Gastrocnemius medialis (tissue), 4 donors: ENCODE results near the gene OMG. TPM values are rescaled to one million over a fixed set of nuclear protein-coding genes. Genes with fewer than 3 reads are reported as not detected.

Experiments used
- ATAC-seq, 2 donors: fragments of 150-250 bp; one replicate each; pipeline ENCODE4 v1.9.1; 2016
- DNase-seq, 2 donors: peaks; one replicate each; pipeline ENCODE4 v3.0.0-alpha.2; 2019
- H3K27ac ChIP-seq, 4 donors: fragments of 200-600 bp; sonication (generic); 1 replicate in 1 of 4; 2 replicates in 3 of 4; pipeline ENCODE4 v1.5.1; 2016 to 2018; ENCODE audit warnings: mild to moderate bottlenecking in 2 of 4, moderate library complexity in 1 of 4
- H3K27me3 ChIP-seq, 3 donors: fragments of 200-600 bp; sonication (generic) in 2 of 3; 1 replicate in 1 of 3; 2 replicates in 2 of 3; pipeline versions ENCODE4 v1.5.1 to v1.6.0; 2016 to 2019; ENCODE audit warnings: mild to moderate bottlenecking in 1 of 3, moderate library complexity in 1 of 3
- H3K36me3 ChIP-seq, 2 donors: fragments of 200-600 bp; sonication (generic) in 1 of 2; one replicate each; pipeline ENCODE4 v1.5.1; 2017 to 2018
- H3K4me1 ChIP-seq, 2 donors: fragments of 200-600 bp; sonication (generic) in 1 of 2; one replicate each; pipeline ENCODE4 v1.5.1; 2016 to 2017; ENCODE audit warnings: mild to moderate bottlenecking in 2 of 2
- H3K4me3 ChIP-seq, 4 donors: fragments of 200-600 bp; sonication (generic) in 3 of 4; 1 replicate in 1 of 4; 2 replicates in 3 of 4; pipeline ENCODE4 v1.5.1; 2016 to 2019; ENCODE audit warnings: mild to moderate bottlenecking in 2 of 4
- H3K9me3 ChIP-seq, 3 donors: fragments of 200-600 bp; sonication (generic) in 2 of 3; 1 replicate in 1 of 3; 2 replicates in 2 of 3; pipeline ENCODE4 v1.5.1; 2016 to 2019
- CTCF ChIP-seq, 5 experiments: fragments of 450-650 bp in 3 of 5; fragments of 200-600 bp in 2 of 5; sonication (generic) in 2 of 5; IDR thresholded peaks in 4 of 5; conservative IDR thresholded peaks in 1 of 5; 1 replicate in 4 of 5; 2 replicates in 1 of 5; pipeline ENCODE4 v1.5.1; 2016 to 2019; ENCODE audit warnings: antibody characterized with exemption in 5 of 5, mild to moderate bottlenecking in 3 of 5, moderate library complexity in 3 of 5
- POLR2A ChIP-seq, 2 donors: fragments of 450-650 bp; IDR thresholded peaks; one replicate each; pipeline ENCODE4 v1.6.1; 2017; ENCODE audit warnings: antibody characterized with exemption in 2 of 2, mild to moderate bottlenecking in 2 of 2, moderate library complexity in 2 of 2
- in situ Hi-C, 4 donors: fragments of 200-750 bp; cut with MboI; loops; one replicate each; pipeline versions ENCODE4 v1.15.0 to v1.8.0; 2017; ENCODE audit warnings: low sequenced_read_pairs in 4 of 4
- intact Hi-C: fragments of 100-400 bp; cut with DNase I; formaldehyde crosslinking; loops from one replicate; pipeline ENCODE4 v1.15.1; 2023; ENCODE audit warnings: low total_unique reads
- total RNA-seq, 4 donors: library from RNA; depleted of rRNA; stranded (reverse); fragments of >200 nt; gene quantifications; one replicate each; pipeline versions ENCODE4 v1.1.0 to v1.2.3, GENCODE V29; 2016

The OMG gene
- total RNA-seq, 4 donors from 2014 or later, result not detected

- ATAC-seq (no peak), DNase-seq (no peak)
- no peak overlapping the region for H3K27ac ChIP-seq
- intact Hi-C loops, result no loop called here
- H3K4me3 ChIP-seq, result no peak overlapping the region
- no peak for TF ChIP-seq CTCF (IDR thresholded peaks at IDR 0.05 in 4 of 5, conservative IDR thresholded peaks at IDR 0.05 in 1 of 5)
- TF ChIP-seq POLR2A (IDR thresholded peaks at IDR 0.05), result no peak
- H3K27me3 ChIP-seq, result no peaks in the 10 kb centered on the region
- peaks cover 0 to 4% of the 10 kb centered on the region in 2 donors for H3K36me3 ChIP-seq
- H3K4me1 ChIP-seq, result no peaks in the 10 kb centered on the region
- no peaks in the 10 kb centered on the region for H3K9me3 ChIP-seq
- in situ Hi-C loops, result loop anchor here in 1 of 4 donors (25.0 kb wide), 1 partner anchor 99 kb away; no protein-coding TSS in a partner anchor
Measured at GRCh38 chr17:31286587-31286986, 10.5 kb downstream of the OMG start.

GRCh38 chr17:31283841-31284240 lies 13.2 kb downstream of the OMG start:
- Histone ChIP-seq H3K9me3 (no peaks in the 10 kb centered on the region), H3K4me1 (no peaks in the 10 kb centered on the region), H3K4me3 (no peak overlapping the region), H3K27me3 (no peaks in the 10 kb centered on the region), H3K36me3 (peaks cover 0 to 4% of the 10 kb centered on the region in 2 donors), H3K27ac (no peak overlapping the region)
- ATAC-seq, result no peak
- TF ChIP-seq CTCF (IDR thresholded peaks at IDR 0.05 in 4 of 5, conservative IDR thresholded peaks at IDR 0.05 in 1 of 5), result no peak
- TF ChIP-seq POLR2A (IDR thresholded peaks at IDR 0.05), result no peak
- DNase-seq, result no peak
- intact Hi-C loops (no loop called here), in situ Hi-C loops (loop anchor here in 1 of 4 donors (25.0 kb wide), 1 partner anchor 97 kb away; no protein-coding TSS in a partner anchor)

GRCh38 chr17:31281061-31281460 lies 16.0 kb downstream of the OMG start:
- in situ Hi-C loops, result loop anchor here in 1 of 4 donors (25.0 kb wide), 1 partner anchor 94 kb away; no protein-coding TSS in a partner anchor
- H3K36me3 ChIP-seq, result peaks cover 0 to 4% of the 10 kb centered on the region in 2 donors
- H3K4me3 ChIP-seq, result no peak overlapping the region
- H3K27me3 ChIP-seq, result no peaks in the 10 kb centered on the region
- no peaks in the 10 kb centered on the region for H3K4me1 ChIP-seq
- DNase-seq (no peak), ATAC-seq (no peak)
- no peak for TF ChIP-seq CTCF (IDR thresholded peaks at IDR 0.05 in 4 of 5, conservative IDR thresholded peaks at IDR 0.05 in 1 of 5)
- no peak for TF ChIP-seq POLR2A (IDR thresholded peaks at IDR 0.05)
- H3K9me3 ChIP-seq, result no peaks in the 10 kb centered on the region
- H3K27ac ChIP-seq, result no peak overlapping the region
- intact Hi-C loops, result no loop called here

GRCh38 chr17:31279401-31279800 lies 17.6 kb downstream of the OMG start:
- Histone ChIP-seq H3K27ac (no peak overlapping the region), H3K9me3 (no peaks in the 10 kb centered on the region), H3K4me1 (peaks cover 0 to 1% of the 10 kb centered on the region in 2 donors), H3K36me3 (peaks cover 0 to 4% of the 10 kb centered on the region in 2 donors), H3K4me3 (no peak overlapping the region), H3K27me3 (no peaks in the 10 kb centered on the region)
- ATAC-seq, result no peak
- in situ Hi-C loops, result loop anchor here in 1 of 4 donors (25.0 kb wide), 1 partner anchor 92 kb away; no protein-coding TSS in a partner anchor
- DNase-seq, result no peak
- TF ChIP-seq POLR2A (IDR thresholded peaks at IDR 0.05) (no peak), CTCF (IDR thresholded peaks at IDR 0.05 in 4 of 5, conservative IDR thresholded peaks at IDR 0.05 in 1 of 5) (no peak)
- intact Hi-C loops, result no loop called here

GRCh38 chr17:31275116-31275515 lies 21.9 kb downstream of the OMG start:
- intact Hi-C loops (no loop called here), in situ Hi-C loops (loop anchor here in 1 of 4 donors (25.0 kb wide), 1 partner anchor 88 kb away; no protein-coding TSS in a partner anchor)
- TF ChIP-seq CTCF (IDR thresholded peaks at IDR 0.05 in 4 of 5, conservative IDR thresholded peaks at IDR 0.05 in 1 of 5) (no peak), POLR2A (IDR thresholded peaks at IDR 0.05) (no peak)
- Histone ChIP-seq H3K4me3 (no peak overlapping the region), H3K4me1 (peaks cover 0 to 2% of the 10 kb centered on the region in 2 donors), H3K9me3 (no peaks in the 10 kb centered on the region), H3K27ac (no peak overlapping the region), H3K36me3 (no peaks in the 10 kb centered on the region), H3K27me3 (no peaks in the 10 kb centered on the region)
- ATAC-seq, result no peak
- DNase-seq, result no peak
